Measurements from ENCODE around the gene ZNF785.

DNA sequence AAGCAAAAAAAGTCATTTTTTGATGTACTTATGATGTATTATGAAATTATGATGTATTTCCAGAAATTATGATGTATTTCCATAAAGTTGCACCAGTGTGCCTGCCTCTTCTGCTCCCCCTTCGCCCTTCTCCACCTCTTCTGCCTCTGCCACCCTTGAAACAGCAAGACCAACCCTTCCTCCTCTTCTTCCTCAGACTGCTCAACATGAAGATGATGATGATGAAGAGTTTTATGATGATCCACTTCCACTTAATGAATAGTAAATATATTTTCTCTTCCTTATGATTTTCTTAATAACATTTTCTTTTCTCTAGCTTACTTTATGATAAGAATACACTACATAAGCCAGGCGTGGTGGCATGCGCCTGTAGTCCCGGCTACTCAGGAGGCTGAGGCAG, 7.4 kb upstream of the ZNF785 start:
- TF ChIP-seq, protein P1, sequence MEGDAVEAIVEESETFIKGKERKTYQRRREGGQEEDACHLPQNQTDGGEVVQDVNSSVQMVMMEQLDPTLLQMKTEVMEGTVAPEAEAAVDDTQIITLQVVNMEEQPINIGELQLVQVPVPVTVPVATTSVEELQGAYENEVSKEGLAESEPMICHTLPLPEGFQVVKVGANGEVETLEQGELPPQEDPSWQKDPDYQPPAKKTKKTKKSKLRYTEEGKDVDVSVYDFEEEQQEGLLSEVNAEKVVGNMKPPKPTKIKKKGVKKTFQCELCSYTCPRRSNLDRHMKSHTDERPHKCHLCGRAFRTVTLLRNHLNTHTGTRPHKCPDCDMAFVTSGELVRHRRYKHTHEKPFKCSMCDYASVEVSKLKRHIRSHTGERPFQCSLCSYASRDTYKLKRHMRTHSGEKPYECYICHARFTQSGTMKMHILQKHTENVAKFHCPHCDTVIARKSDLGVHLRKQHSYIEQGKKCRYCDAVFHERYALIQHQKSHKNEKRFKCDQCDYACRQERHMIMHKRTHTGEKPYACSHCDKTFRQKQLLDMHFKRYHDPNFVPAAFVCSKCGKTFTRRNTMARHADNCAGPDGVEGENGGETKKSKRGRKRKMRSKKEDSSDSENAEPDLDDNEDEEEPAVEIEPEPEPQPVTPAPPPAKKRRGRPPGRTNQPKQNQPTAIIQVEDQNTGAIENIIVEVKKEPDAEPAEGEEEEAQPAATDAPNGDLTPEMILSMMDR (conservative IDR thresholded peaks at IDR 0.05; ENCODE audit: low read depth, low read length): no peak
- no peak for TF ChIP-seq EZH2 (IDR thresholded peaks at IDR 0.05; ENCODE audit: borderline replicate concordance, low read depth, low read length, poor library complexity, severe bottlenecking)
